Activated CD4-positive, alpha-beta T cell treated with anti-CD3 and anti-CD28 coated beads, Interleukin-2, amount 10 ng/mL, durations not matched to agents 24 days and 14 days (primary cell): ENCODE results near the gene SPATA2. TPM values are rescaled to one million over a fixed set of nuclear protein-coding genes. Genes with fewer than 3 reads are reported as not detected.

Experiments
- DNase-seq: peaks from one replicate; pipeline ENCODE4 v3.0.0; 2022
- H3K27ac Mint-ChIP-seq: one replicate; pipeline ENCODE4 v1.8.0; 2022; ENCODE audit warnings: mild to moderate bottlenecking, mixed read lengths
- H3K27me3 Mint-ChIP-seq: one replicate; pipeline ENCODE4 v1.8.0; 2022; ENCODE audit warnings: mixed read lengths
- H3K36me3 Mint-ChIP-seq: one replicate; pipeline ENCODE4 v1.8.0; 2022; ENCODE audit warnings: low read depth, mild to moderate bottlenecking, mixed read lengths
- H3K4me1 Mint-ChIP-seq: one replicate; pipeline ENCODE4 v1.8.0; 2021; ENCODE audit warnings: mixed read lengths
- H3K4me3 Mint-ChIP-seq: one replicate; pipeline ENCODE4 v1.8.0; 2022; ENCODE audit warnings: mild to moderate bottlenecking, moderate library complexity, mixed read lengths
- H3K9me3 Mint-ChIP-seq: one replicate; pipeline ENCODE4 v1.8.0; 2021; ENCODE audit warnings: mixed read lengths
- intact Hi-C: fragments of 100-400 bp; cut with micrococcal nuclease; formaldehyde crosslinking; loops from one replicate; pipeline ENCODE4 v1.15.1; 2023
- total RNA-seq: library from RNA; stranded (reverse); gene quantifications from 2 replicates; pipeline ENCODE4 v1.2.3, GENCODE V29; 2022

Gene SPATA2
- total RNA-seq, 1 donor from 2014 or later, result 9.9 TPM

DNA sequence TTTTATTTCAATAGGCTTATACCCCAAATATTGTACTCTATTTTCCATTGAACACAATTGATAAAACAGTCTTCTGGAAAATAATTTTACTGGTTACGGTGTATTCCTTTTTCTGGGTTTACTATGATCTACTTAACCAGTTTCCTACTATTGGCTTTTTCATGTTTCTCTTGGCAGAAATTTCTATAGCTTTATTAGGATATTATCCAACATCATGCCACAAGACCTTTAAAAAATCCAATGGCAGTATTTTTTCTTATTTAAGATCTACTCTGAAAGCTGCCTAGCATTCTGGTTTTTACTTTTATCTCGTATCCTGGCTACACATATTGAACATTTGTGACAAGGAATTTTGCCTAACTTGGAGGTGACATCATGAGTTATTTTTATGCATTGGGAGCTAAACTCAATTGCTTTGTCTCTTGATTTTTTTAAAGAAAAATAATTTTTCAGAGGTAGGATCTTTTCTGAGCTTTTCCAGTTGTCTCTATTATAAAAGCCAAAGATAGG is 57.2 kb downstream of the SPATA2 start:
- no peaks in the 10 kb centered on the region for H3K27me3 Mint-ChIP-seq
- no peak for DNase-seq
- peaks cover 13% of the 10 kb centered on the region for H3K4me1 Mint-ChIP-seq
- intact Hi-C loops, result no loop called here
- H3K27ac Mint-ChIP-seq, result no peak overlapping the region
- peaks cover 53% of the 10 kb centered on the region for H3K36me3 Mint-ChIP-seq
- H3K4me3 Mint-ChIP-seq, result no peak overlapping the region
- no peaks in the 10 kb centered on the region for H3K9me3 Mint-ChIP-seq

DNA sequence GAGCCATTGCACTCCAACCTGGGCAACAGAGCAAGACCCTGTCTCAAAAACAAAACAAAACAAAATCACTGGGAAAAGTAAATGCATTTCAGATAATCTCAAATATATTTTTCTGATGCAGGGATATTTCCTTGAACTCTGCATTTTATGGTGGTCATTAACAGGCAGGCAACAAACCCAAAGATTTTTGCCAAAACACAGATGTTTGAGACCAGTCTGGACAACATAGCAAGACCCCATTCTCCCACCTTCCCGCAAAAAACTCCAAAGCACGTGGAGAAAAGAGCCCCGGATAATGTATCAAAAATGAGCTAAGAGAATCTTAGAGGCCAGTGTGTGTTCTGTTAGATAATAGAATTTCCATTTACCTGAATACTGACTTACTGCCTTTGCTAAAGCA is 58.4 kb downstream of the SPATA2 start:
- H3K4me3 Mint-ChIP-seq, result no peak overlapping the region
- H3K36me3 Mint-ChIP-seq, result peaks cover 53% of the 10 kb centered on the region
- peaks cover 15% of the 10 kb centered on the region for H3K4me1 Mint-ChIP-seq
- H3K27me3 Mint-ChIP-seq, result no peaks in the 10 kb centered on the region
- H3K9me3 Mint-ChIP-seq, result no peaks in the 10 kb centered on the region
- DNase-seq, result no peak
- intact Hi-C loops, result no loop called here
- no peak overlapping the region for H3K27ac Mint-ChIP-seq

DNA sequence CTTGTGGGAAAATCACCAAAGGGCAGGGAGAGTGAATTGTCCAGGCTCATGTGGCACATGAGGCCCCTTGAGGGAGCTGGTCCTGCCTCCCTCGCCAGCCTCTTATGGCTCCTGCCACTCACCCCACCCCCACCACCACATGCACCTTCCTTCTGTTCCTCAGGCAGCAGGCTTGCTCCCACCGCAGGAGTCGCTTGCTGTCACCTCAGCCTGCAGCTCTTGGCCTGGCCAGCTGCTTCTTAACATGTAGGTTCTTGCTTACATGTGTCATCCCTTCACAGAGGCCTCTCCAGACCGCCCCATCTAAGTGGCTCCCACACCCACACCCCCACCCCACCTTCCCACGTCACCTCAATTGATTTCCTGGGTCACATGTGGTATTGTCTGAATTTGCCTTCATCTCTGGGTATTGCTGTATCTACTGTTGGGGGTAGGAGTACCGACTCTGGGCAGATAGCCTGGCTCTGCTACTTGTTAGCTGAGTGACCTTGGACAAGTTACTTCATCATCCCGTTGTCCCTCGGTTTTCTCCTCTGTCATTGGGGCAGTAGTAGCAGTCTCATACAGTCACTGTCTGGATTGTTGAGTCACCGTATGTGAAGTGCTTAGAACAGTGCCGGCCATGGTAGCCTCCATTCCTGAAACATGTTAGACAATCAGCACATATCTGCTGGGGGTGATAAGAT is 61.0 kb downstream of the SPATA2 start:
- H3K4me3 Mint-ChIP-seq, result no peak overlapping the region
- H3K9me3 Mint-ChIP-seq, result no peaks in the 10 kb centered on the region
- peaks cover 41% of the 10 kb centered on the region for H3K36me3 Mint-ChIP-seq
- intact Hi-C loops, result no loop called here
- H3K27me3 Mint-ChIP-seq, result no peaks in the 10 kb centered on the region
- H3K27ac Mint-ChIP-seq, result no peak overlapping the region
- DNase-seq, result no peak
- H3K4me1 Mint-ChIP-seq, result peaks cover 23% of the 10 kb centered on the region

DNA sequence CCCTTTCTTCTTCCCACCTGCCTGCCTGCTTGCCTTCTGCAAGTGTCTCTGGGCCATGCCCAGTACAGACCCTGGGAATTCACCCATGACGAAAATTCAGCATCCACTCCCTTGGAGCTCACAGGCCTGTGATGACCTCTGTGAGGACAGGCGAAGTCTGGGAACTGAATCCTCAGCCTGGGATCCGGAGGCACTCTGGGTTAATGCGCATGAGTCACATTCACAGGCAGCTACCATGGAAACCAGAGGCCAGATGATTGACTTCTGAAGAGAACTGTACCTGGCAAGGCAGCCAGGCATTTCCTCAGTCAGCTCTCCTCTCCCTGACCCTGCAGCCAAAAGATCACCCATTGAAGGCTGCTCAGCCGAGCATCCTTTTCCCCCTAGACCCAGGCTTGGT is 61.7 kb downstream of the SPATA2 start:
- Mint-ChIP-seq H3K9me3 (no peaks in the 10 kb centered on the region), H3K27me3 (no peaks in the 10 kb centered on the region), H3K36me3 (peaks cover 48% of the 10 kb centered on the region), H3K4me1 (peaks cover 25% of the 10 kb centered on the region), H3K4me3 (no peak overlapping the region), H3K27ac (no peak overlapping the region)
- no peak for DNase-seq
- intact Hi-C loops, result no loop called here

Other genes starting within 250 kb of the SPATA2 start
- gene B4GALT5, start 201.7 kb downstream of the SPATA2 start, total RNA-seq, result 39.0 and 39.1 TPM in 2 replicates
- 15.2 and 15.7 TPM in 2 replicates for gene SLC9A8, start 102.7 kb downstream of the SPATA2 start, total RNA-seq
- 60.1 and 69.3 TPM in 2 replicates for gene RNF114, start 20.9 kb upstream of the SPATA2 start, total RNA-seq
- gene SNAI1, start 67.5 kb upstream of the SPATA2 start, total RNA-seq, result 1.6 and 2.3 TPM in 2 replicates
- 142 and 153 TPM in 2 replicates for gene UBE2V1, start 197.6 kb upstream of the SPATA2 start, total RNA-seq
- 26.3 and 30.2 TPM in 2 replicates for gene PEDS1, start 238.2 kb upstream of the SPATA2 start, total RNA-seq